Muscle of back (tissue), 11 donors: Measurements from ENCODE around the gene ZIC5. TPM values are rescaled to one million over a fixed set of nuclear protein-coding genes. Genes with fewer than 3 reads are reported as not detected.
A peak's percentile ranks its signal among the peaks of the same experiment; 100 is the strongest.

ENCODE experiments used
- DNase-seq, 3 donors: peaks; one replicate each; pipeline versions ENCODE4 v3.0.0 to v3.0.0-alpha.2; 2013
- polyA plus RNA-seq, 10 donors: library from polyadenylated mRNA; unstranded; fragments of 120-200 nt; gene quantifications; one replicate each; pipeline ENCODE4 v1.2.1, GENCODE V29; 2013; ENCODE audit not compliant: insufficient read length in 10 of 10

ZIC5 gene
- polyA plus RNA-seq, 10 donors, result 0.04 to 0.05 TPM; not detected in 8

GRCh38 chr13:99977912-99978798, 6.6 kb upstream of the ZIC5 start:
- DNase-seq, result no peak

- no peak for DNase-seq
Observed at GRCh38 chr13:99977334-99977911, 5.9 kb upstream of the ZIC5 start.

DNA sequence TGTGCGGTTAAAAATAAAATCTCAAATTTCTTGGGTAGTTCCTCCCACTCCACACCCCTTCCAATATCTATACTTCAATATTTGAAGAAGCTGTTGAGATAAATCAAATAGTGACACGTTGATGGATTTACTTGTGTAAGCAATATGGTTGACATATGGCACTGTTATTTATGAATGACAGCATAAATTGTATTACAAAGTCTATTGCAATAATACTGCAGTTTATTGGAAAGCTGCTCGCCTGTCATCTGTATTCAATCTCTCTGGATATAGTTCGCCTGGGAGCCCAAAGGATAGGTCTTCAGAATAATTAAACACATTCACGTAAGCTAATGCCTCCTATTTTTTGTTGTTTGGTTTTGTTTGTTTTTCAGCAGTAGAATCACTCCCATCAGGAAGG, 5.0 kb upstream of the ZIC5 start:
- no peak for DNase-seq

DNA sequence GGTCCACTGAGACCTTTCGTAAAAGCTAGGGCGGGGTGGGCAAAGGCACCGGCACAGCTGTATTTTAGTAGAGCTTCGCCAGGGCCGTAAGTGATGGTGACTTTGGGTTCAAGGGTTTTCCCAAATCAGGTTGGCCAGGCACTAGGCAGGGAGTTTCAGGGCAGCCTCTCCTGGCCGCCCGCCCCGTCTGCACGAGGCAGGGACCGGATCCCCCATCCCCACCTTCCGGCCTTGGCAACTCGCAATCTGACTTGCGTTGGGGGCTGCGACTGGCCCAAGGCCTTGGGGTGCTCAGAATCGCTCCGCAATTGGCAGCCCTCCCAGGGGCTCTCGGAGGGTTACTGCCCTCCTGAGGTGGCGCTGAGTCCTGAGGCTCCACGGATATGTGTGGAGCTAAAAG, 4.1 kb upstream of the ZIC5 start:
- DNase-seq, result no peak

GRCh38 chr13:99974939-99975561, 3.5 kb upstream of the ZIC5 start:
- DNase-seq, result no peak

DNA sequence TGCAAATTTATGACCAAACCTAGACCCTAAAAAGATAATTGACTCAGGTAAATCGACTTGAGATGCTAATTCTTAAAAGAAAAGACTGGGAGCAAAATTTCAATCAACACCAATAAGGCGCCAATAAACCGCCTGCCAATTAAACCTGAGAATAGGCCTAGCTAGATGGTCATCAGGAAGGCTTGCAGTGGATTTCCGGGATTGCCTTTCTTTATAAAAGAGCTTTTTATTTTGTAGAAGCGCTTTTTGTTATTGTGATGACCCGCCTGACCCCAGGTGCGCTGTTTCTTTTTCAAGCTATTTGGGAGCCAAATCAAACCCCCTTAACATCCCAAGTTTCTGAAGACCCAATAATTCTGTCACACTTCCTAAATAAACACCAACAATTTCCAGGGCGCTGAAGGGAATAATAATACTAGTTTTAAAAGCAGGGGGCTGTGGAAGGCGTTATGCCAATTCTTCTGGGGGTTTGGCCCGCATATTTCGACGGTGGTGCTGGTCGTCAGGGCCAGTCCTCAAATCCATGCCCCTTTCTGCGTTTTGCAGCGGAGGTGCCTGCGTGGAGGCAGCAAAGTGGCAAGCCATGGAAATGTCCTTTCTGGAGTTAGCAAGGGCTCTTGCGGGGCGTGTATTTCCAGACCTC, 2.9 kb upstream of the ZIC5 start:
- no peak for DNase-seq

- DNase-seq, result peak in 1 of 3 donors; percentile 48
Observed at GRCh38 chr13:99973808-99974185, 2.2 kb upstream of the ZIC5 start.

- peak in 1 of 3 donors; percentile 71 for DNase-seq
Observed at GRCh38 chr13:99973163-99973807, 1.7 kb upstream of the ZIC5 start.

DNA sequence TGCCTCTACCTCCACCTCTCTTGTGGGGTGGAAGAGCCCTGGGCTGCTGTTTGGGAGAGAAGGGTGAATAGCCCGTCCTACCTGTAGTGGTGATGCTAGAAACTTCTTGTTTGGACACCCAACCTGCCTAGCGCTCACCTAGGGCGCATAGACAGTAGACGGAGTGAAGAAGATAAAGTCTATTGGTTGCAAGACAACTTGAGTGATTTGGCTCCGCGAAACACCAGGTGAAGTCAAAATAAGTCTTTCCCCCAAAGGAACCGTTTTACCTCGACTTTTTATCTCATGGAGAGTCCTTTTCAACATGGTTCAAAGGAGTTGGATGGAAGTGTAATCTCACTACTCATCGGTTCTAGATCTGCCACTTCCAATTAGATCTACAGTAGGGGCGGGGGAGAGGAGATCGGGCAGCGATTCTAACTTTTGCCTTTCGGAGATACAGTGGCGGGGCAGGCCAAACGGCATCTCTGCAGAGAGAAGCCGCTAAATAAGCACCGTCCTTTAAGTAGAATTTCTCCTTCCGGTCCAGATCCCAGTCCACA, 694 bp upstream of the ZIC5 start:
- peak in 1 of 3 donors; percentile 49 for DNase-seq

- DNase-seq, result peak in 1 of 3 donors; percentile 42
Observed at GRCh38 chr13:99970651-99971575, 654 bp downstream of the ZIC5 start.

GRCh38 chr13:99969919-99970650, 1.5 kb downstream of the ZIC5 start:
- DNase-seq, result peak in 1 of 3 donors; percentile 55

DNA sequence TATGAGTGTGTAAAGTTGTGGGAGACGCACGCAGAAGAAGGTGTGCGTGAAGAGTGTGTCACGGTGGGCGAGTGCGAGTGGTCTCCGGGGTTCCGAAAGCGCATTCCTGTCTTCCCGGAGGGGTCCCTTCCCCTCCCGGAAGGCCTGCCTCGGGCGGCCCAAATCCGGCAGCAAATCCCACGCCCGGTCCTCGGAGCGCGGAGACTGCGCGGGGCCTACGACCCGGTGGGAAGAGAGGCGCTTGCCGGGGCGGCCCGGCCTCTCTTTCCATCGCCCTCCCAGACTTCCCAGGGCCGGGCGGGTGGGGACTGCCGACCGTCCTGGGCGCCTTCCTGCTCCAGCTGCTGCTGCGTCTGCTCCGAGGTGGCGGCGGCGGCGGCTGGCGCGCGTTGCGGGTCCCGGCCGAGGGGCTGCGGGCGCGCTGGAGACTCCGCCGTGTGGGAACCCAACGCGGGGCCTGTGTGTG, 2.1 kb downstream of the ZIC5 start:
- no peak for DNase-seq

DNA sequence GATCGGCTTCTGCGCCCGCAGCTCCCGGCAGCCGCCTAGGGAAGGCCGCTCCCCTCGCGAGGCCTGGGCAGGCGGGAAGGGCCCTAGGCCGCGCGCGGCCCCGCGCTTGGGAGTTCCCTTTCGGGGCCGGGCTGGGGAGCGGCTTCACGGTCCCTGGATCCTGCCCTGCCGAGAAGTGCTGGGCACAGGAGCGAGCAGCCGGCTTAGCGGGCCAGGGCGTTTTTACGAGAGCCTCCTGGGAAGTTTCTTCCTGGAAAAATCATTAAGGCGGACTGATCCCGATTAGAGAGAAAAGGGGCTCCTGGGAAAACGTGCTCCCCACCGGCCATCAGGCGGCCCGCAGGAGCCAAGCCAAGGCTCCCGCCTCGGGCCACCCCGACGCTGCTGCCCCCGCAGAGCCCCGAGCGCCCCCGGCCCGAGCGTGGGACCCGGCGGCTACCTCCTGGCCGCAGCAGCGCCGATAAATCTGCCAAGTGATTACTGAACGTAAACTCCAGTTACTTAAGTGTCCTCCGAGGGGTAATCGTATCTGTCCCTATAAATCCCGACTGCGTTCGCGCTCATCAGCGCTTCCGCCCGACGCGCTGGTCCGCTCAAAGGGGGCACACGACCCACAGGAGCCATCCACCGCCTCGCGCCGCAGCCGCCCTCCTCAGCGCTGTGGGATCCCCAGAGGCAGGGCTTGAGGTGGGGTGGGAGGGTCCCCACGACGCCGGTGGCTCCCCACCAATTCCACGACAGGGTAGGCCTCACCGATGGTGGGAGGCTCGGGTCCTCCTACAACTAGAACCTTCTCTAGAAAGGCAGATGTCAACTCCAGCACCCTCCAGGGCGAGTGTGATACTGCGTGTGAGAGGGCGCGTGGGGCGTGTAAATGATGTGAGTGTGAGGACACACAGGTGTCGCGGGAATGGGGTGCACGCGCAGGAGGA, 2.8 kb downstream of the ZIC5 start:
- DNase-seq, result peak in 1 of 3 donors; percentile 56

- no peak for DNase-seq
Observed at GRCh38 chr13:99967869-99968520, 3.6 kb downstream of the ZIC5 start.

GRCh38 chr13:99967498-99967868, 4.1 kb downstream of the ZIC5 start:
- DNase-seq, result no peak

DNA sequence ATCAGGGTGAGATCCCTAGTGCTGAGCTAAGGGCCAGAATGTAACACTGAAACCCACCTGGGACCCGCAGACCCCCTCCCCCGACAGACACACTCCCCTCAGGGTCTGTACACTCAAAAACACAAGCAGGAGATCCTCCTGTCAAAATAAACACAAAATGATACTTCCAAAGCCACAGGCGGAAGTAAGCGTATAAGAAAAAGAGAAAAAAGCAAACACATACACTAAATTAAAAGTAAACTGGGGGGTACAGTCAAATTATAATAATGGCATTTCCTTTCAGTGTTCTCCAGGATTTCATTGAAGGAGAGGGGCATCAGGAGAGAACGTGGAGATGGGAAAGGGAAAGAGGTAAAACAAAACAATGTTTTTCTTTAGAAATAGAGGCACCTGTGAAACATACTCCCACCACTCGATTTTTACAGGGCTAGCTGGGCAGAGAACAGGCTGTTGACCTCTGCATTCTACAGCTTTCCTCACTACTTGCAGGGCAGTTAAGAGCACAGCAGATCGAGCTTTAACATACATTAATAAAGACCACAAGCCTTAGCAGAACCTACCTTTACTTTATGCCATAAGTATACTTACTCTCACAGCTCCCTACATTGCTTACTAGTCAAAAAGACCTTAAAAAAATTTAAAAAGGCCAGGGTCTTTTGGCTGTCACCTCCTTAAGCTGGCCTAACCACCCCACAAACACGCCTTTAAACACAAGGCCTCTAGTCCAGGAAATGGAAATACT, 5.3 kb downstream of the ZIC5 start:
- no peak for DNase-seq

GRCh38 chr13:99965329-99966000, 6.1 kb downstream of the ZIC5 start:
- no peak for DNase-seq
